Colon (tissue), 2 donors: ENCODE results near the gene PRKACG.
"Not testable (repeated sequence)": the region's sequence is repeated elsewhere in the genome, so short reads cannot be mapped to it uniquely, and the experiment has no call there.

Experiments
- FAIRE-seq: peaks from 2 replicates; lab custom pipeline; 2012; peaks lifted over from hg19 to GRCh38; lab: Jason Lieb, UNC
- donor health status: control.
- donor health status: control.

PRKACG gene

GRCh38 chr9:69023650-69024049, 9.7 kb upstream of the PRKACG start:
- FAIRE-seq, result no peak

GRCh38 chr9:69020301-69021145, 6.6 kb upstream of the PRKACG start:
- no peak for FAIRE-seq

GRCh38 chr9:69019808-69020207, 5.9 kb upstream of the PRKACG start:
- no peak for FAIRE-seq

GRCh38 chr9:69018737-69019136, 4.8 kb upstream of the PRKACG start:
- FAIRE-seq, result no peak

DNA sequence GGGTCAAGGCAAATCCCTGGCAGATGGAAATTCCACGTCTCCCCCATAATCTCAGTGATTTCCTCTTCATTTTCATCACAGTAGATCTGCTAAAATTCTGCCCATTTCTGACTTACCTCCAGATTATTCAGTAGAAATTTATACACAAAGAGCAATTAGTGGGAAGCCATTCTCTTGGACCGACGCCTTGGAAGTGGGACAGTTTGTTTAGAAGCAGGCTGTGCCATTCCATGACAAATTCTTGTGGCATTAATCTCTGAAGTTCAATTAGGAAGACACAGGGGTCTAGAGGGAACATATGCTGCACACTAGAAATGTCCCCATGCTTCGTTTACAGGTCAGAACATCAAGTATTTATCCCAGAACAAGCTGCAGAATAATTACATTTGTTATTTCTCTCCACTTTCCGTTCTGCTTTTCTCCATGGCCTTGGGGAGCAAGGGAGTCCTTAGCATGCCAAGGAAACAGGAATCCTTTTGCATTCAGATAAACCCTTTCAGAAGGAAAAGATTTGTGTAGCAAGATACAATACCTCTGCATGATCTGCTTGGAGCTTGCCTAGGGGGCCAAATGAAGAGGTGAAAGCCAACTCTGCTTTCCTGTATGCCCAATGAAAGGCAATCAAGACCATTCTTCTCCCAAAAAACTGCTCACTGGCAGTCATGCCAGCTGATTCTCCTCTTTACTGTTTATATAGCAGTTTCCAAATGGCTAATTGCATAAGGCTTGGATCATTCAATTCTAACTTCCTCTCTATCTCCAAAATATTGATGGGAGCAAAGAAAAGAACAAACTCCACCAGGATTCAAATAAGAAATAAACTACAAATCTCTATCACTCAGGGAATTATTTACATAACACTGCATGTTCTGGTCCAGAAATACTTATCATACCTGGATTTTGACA, 2.5 kb upstream of the PRKACG start:
- no peak for FAIRE-seq

DNA sequence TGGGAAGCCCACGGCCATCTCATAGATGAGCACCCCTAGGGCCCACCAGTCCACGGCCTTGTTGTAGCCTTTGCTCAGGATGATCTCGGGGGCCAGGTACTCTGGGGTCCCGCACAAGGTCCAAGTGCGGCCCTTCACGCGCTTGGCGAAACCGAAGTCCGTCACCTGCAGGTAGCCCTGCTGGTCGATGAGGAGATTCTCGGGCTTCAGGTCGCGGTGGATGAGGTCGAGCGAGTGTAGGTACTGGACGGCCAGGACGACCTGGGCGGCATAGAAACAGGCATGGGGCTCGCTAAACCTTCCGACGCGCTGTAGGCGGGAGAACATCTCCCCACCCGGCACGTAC, 558 bp downstream of the PRKACG start:
- no peak for FAIRE-seq

- FAIRE-seq, result no peak
Measured at GRCh38 chr9:69012696-69013381, 1.1 kb downstream of the PRKACG start.

- FAIRE-seq, result no peak
Measured at GRCh38 chr9:69009708-69010107, 4.2 kb downstream of the PRKACG start.

- FAIRE-seq, result no peak
Measured at GRCh38 chr9:69004836-69005235, 9.1 kb downstream of the PRKACG start.

DNA sequence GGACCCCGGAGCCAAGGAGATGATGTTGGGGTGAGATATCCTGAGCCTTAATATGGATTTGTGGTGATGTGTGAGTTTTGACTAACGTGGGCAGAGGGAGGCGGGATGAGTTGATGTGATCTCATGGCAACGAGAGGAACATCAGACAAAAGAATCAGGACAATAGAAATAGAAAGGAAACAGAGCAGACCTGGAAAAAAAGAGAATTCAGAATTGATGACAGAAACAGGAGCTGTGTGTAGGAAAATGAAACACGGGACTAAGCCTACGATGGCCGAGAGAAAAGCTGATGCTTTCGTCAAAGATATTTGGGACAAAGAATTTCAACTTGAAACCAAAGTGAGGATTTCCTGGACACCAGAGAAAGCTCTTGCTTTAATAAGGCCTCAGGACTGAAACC, 10.9 kb downstream of the PRKACG start:
- no peak for FAIRE-seq

DNA sequence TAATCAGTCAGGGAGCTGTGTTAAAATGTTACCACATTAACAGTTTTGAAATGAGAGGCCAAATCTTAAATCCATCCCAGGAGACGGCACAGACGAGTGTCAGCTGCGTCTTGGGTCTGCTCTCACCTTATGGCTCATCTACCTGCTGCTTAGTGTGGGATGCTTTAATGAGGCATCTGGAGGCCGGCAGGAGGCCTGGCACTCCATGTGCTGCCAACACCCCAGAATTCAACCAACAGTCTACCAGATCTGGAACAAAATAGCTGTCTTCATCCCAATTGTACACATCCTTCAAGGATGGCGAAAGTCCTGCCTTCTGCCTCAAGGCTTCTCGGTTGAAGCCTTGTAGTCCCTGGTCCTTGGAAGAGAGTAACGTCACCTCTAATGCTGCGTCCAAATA, 12.0 kb downstream of the PRKACG start:
- FAIRE-seq, result no peak

- no peak for FAIRE-seq
Measured at GRCh38 chr9:68999393-69000105, 14.4 kb downstream of the PRKACG start.

DNA sequence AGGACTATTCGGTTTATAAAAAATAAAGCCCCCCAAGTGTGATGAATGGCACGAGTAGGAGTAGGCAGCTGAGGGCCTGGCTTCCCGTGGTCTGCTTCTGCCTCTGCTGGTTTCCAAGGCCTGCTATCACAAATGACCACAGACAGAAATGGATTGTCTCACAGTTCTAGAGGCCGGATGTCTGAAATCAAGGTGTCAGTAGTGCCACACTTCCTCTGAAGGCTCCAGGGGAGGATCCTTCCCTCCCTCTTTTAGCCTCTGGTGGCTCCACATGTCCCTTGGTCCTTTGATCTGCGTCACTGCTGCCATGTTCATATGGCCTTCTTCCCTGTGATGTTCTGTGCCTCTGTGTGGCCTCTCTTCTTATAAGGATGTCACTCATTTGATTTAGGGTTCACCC, 15.1 kb downstream of the PRKACG start:
- no peak for FAIRE-seq

- FAIRE-seq, result no peak
Measured at GRCh38 chr9:68998385-68998784, 15.5 kb downstream of the PRKACG start.

DNA sequence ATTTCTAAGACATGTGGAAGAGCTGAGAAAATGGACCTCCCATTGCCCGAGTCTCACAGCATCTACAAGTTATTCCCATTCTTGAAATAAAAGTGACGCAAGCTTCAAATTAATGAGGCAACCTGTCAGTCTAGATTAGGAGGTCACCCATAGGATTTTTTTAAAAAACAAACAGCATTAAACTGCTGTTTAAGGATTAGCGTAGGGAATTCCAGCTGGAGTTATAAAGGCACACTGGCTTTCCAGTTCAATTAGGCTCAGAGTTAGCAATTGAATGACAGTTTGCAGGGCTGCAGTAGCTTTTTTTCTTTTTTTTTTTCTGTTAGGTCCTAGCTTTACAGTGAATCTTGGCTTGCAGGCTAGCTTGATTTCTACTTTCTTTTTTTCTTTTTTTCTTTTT, 16.2 kb downstream of the PRKACG start:
- no peak for FAIRE-seq

DNA sequence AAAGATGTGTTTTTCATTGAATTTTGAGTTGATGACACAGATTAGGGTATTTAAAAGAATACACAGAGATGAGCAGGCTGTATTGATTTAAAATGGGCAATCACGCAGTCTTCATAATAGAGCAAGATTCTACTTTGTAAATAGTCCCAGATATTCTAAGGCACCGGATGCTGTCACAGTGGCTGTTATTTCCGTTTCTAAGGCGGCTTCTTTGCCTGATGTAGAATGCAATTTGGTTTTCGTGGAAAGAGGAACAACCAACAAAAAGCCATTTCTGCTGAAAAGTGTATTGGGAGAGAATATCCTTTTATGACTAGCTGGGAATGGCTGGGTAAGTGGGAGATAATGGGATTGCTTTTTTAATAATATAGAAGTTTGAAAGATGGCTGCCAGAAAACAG, 17.5 kb downstream of the PRKACG start:
- no peak for FAIRE-seq

- FAIRE-seq, result no peak
Measured at GRCh38 chr9:68995776-68996175, 18.1 kb downstream of the PRKACG start.

GRCh38 chr9:68991457-68991856, 22.5 kb downstream of the PRKACG start:
- no peak for FAIRE-seq

DNA sequence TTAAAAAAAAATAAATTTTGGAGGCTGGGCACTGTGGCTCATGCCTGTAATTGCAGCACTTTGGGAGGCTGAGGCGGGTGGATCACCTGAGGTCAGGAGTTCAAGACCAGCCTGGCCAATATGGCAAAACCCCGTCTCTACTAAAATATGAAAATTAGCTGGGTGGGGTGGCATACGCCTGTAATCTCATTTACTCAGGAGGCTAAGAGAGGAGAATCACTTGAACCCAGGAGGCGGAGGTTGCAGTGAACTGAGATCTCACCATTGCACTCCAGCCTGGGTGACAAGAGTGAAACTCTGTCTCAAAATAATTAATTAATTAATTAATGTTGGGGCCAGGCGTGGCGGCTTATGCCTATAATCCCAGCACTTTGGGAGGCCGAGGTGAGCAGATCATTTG, 27.0 kb downstream of the PRKACG start:
- FAIRE-seq, result not testable (repeated sequence)

DNA sequence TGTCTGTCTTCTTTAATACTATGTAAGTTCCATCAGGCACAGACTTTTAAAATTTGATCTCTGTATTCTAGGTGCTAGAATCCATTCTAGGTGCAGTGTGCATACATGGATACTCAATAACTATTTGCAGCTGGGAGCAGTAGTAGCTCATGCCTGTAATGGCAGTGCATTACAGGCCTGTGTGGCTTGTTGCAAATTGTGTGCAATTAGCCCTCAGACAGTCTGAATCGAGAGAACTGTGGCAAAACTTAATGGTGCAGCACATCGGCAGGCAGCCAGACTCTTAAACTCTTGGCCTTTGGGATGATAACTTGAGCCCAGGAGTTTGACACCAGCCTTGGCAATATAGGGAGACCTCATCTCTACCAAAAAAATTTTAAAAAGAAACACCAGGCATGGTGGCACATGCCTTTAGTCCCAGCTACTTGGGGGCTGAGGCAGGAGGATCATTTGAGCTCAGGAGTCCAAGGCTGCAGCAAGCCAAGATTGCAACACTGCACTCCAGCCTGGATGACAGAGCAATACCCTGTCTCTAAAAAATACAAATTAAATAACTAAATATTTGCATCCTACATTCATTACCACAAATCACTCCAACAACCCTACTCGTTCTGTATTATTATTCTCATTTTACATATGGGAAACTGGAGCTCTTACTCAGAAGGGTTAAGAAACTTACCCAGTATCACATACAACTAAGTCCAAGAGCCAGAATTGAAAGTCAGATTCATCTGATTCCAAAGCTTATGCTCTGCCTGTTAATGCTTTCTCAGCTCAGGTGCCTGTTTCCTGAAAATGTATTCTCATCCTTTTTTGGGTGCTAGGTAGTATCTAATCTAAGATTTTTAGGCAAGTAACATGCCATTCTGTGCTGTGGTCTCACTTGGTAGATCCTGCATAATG, 30.1 kb downstream of the PRKACG start:
- no peak for FAIRE-seq

DNA sequence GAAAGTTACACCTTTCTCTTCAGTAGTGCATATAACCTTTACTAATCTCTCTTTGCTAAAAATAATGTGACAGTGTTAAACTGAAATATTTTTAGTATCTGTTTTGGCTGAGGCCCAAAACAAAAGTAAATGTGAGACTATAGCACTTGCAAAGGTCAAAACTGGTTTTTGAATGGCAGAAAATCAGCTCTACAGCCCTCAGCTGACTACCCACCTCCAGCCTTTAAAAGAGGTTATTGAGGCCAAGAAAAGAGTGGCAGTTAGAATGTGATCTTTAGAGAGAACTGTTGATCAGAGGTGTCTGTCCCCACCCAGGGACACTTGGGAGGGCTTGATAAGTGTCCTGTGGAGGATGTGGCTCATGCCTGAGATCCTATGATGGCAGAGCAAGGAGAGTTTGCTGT, 30.9 kb downstream of the PRKACG start:
- no peak for FAIRE-seq
